ENCODE measurements around the gene MLLT3.

Gene MLLT3

GRCh38 chr9:20387062-20387461 is 235.2 kb downstream of the MLLT3 start:
- no peaks in the 10 kb centered on the region for H4K20me1 ChIP-seq
- H3K4me3 ChIP-seq = no peak overlapping the region
- no peak overlapping the region for H3K9ac ChIP-seq
- no peaks in the 10 kb centered on the region for H3K9me3 ChIP-seq (replicated peaks in 1 of 11)
- no peak for TF ChIP-seq Cebpa-rat (IDR thresholded peaks at IDR 0.05)
- no peaks in the 10 kb centered on the region for H3K4me1 ChIP-seq
- no peak overlapping the region for H3K4me2 ChIP-seq
- H3K27me3 ChIP-seq = no peaks in the 10 kb centered on the region
- no peak overlapping the region for H3K27ac ChIP-seq
- H3K36me3 ChIP-seq = no peaks in the 10 kb centered on the region

DNA sequence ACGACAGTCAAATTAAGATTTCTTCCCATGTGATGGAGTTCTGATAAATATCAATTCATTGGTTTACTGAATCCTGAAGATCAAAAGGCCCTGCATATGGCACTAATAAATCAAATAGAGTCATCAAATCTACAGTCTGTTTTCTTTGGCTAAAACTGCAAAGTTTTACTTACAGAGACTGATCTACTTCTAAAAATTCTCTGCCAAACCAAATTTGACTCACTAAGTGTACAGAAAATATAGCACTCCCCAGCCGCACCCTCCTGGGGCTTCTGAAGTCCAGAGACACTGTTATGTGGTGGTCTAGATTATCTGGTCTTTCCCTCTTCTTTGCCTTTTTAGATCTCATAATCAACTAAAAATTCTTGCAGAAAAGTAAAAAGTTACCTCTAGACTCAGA is 237.7 kb downstream of the MLLT3 start:
- peaks cover 0 to 6% (median 0%) of the 10 kb centered on the region in 11 experiments; a peak in 1 of 22 replicates for H3K27me3 ChIP-seq
- no peak overlapping the region for H3K27ac ChIP-seq
- TF ChIP-seq Cebpa-rat (IDR thresholded peaks at IDR 0.05) = no peak
- no peaks in the 10 kb centered on the region for H4K20me1 ChIP-seq
- no peak overlapping the region for H3K9ac ChIP-seq
- no peaks in the 10 kb centered on the region for H3K4me1 ChIP-seq
- H3K4me2 ChIP-seq = no peak overlapping the region
- H3K36me3 ChIP-seq = no peaks in the 10 kb centered on the region
- no peaks in the 10 kb centered on the region for H3K9me3 ChIP-seq (replicated peaks in 1 of 11)
- H3K4me3 ChIP-seq = no peak overlapping the region

- H3K4me1 ChIP-seq = no peaks in the 10 kb centered on the region
- no peak overlapping the region for H3K27ac ChIP-seq
- H3K36me3 ChIP-seq = no peaks in the 10 kb centered on the region
- H3K9ac ChIP-seq = no peak overlapping the region
- peaks cover 0 to 6% (median 0%) of the 10 kb centered on the region in 11 experiments; a peak in 1 of 22 replicates for H3K27me3 ChIP-seq
- H4K20me1 ChIP-seq = no peaks in the 10 kb centered on the region
- no peak overlapping the region for H3K4me3 ChIP-seq
- H3K9me3 ChIP-seq (replicated peaks in 1 of 11) = no peaks in the 10 kb centered on the region
- no peak for TF ChIP-seq Cebpa-rat (IDR thresholded peaks at IDR 0.05)
- no peak overlapping the region for H3K4me2 ChIP-seq
These were observed 239.7 kb downstream of the MLLT3 start for GRCh38 chr9:20382460-20383071.

DNA sequence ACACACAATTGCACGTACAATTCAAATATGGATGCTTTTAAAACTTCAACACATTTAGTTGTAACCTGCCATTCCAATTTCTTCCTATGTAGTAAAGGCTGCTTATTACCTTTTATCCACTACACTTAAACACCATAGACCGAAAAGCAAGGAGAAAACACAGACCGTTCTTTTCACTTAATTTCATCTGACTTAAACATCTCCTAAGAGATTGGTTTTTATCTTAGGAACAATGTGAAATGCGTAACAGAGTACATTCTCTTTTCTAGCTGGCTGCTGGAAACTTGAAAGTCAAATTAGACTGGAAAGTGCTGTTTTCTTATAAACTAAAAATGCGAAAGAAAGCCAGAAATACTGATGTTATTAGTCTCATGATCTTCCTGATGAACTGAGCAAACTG is 241.8 kb downstream of the MLLT3 start:
- H3K4me3 ChIP-seq = no peak overlapping the region
- no peak overlapping the region for H3K9ac ChIP-seq
- no peak overlapping the region for H3K27ac ChIP-seq
- no peaks in the 10 kb centered on the region for H3K9me3 ChIP-seq (replicated peaks in 1 of 11)
- no peak overlapping the region for H3K4me2 ChIP-seq
- TF ChIP-seq Cebpa-rat (IDR thresholded peaks at IDR 0.05) = no peak
- H4K20me1 ChIP-seq = no peaks in the 10 kb centered on the region
- no peaks in the 10 kb centered on the region for H3K36me3 ChIP-seq
- peaks cover 0 to 6% (median 0%) of the 10 kb centered on the region in 11 experiments; a peak in 1 of 22 replicates for H3K27me3 ChIP-seq
- H3K4me1 ChIP-seq = no peaks in the 10 kb centered on the region

DNA sequence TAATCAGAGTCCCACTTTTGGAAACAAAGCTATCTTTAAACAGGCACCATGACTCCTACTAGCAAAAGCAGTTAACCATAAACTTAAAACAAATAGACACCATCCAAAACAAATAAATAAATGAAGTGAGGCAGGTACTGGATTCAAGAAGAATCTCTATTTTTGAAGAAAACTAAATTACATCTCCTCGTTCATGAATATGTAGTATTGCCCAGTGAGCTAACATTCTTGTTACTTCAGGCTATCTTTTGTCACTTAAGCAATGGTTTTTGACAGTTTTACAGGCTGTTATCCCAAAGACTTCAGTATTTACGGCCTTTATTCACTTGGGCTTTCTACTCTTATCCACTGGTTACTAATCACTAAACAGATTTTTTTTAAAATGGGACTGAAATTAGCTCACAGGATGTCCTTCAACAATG is 242.5 kb downstream of the MLLT3 start:
- no peak overlapping the region for H3K4me3 ChIP-seq
- H3K9ac ChIP-seq = no peak overlapping the region
- H3K4me1 ChIP-seq = no peaks in the 10 kb centered on the region
- H4K20me1 ChIP-seq = no peaks in the 10 kb centered on the region
- no peak for TF ChIP-seq Cebpa-rat (IDR thresholded peaks at IDR 0.05)
- H3K9me3 ChIP-seq (replicated peaks in 1 of 11) = no peaks in the 10 kb centered on the region
- H3K36me3 ChIP-seq = no peaks in the 10 kb centered on the region
- H3K27ac ChIP-seq = no peak overlapping the region
- no peak overlapping the region for H3K4me2 ChIP-seq
- peaks cover 0 to 6% (median 0%) of the 10 kb centered on the region in 11 experiments; a peak in 1 of 22 replicates for H3K27me3 ChIP-seq

- H3K27me3 ChIP-seq = peaks cover 0 to 6% (median 0%) of the 10 kb centered on the region in 11 experiments; a peak in 1 of 22 replicates
These were observed 243.4 kb downstream of the MLLT3 start for GRCh38 chr9:20378851-20379250.

GRCh38 chr9:20377790-20378189 is 244.5 kb downstream of the MLLT3 start:
- H4K20me1 ChIP-seq = no peaks in the 10 kb centered on the region
- no peak overlapping the region for H3K27ac ChIP-seq
- no peak overlapping the region for H3K9ac ChIP-seq
- H3K27me3 ChIP-seq = peaks cover 0 to 6% (median 0%) of the 10 kb centered on the region in 11 experiments; a peak in 1 of 22 replicates
- no peak overlapping the region for H3K4me2 ChIP-seq
- no peak for TF ChIP-seq Cebpa-rat (IDR thresholded peaks at IDR 0.05)
- H3K4me1 ChIP-seq = no peaks in the 10 kb centered on the region
- H3K4me3 ChIP-seq = no peak overlapping the region
- H3K9me3 ChIP-seq (replicated peaks in 1 of 11) = no peaks in the 10 kb centered on the region
- no peaks in the 10 kb centered on the region for H3K36me3 ChIP-seq

More at GRCh38 chr9:20378851-20379250, 243.4 kb downstream of the MLLT3 start:
- Histone ChIP-seq H3K4me1 (no peaks in the 10 kb centered on the region), H3K4me3 (no peak overlapping the region), H3K36me3 (no peaks in the 10 kb centered on the region), H3K9me3 (replicated peaks in 1 of 11) (no peaks in the 10 kb centered on the region), H3K27ac (no peak overlapping the region), H3K4me2 (no peak overlapping the region), H4K20me1 (no peaks in the 10 kb centered on the region), H3K9ac (no peak overlapping the region)
- TF ChIP-seq Cebpa-rat (IDR thresholded peaks at IDR 0.05) = no peak

DNA sequence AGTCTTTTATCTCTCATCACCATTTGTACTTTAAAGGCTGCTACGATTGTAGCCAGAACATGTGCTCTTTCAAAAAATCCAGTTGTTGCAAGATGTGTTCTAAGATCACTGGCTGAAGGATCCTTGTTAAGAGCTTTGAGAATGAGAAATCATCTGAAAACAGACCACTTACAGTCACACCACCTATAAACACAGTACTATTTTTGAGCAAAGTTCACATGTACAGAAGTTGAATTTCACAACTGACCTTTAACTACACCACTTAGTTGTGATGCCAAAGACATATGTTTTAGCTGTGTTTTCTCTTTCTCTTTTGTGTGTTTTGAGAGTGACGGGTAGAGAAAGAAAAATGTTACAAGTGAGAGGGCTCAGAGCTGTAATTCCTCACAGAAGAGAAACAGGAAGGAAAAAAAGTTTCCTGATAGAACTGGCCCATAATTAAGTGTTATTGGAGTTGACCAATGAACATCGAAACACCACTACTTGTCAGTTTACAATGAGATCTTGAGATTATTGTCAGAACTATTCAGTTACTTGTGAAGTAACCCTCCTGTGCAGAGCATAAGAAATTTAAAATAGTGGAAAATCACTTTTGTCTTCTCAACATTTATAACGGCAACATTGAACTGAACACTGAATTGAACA is 245.4 kb downstream of the MLLT3 start:
- no peaks in the 10 kb centered on the region for H3K9me3 ChIP-seq (replicated peaks in 1 of 11)

DNA sequence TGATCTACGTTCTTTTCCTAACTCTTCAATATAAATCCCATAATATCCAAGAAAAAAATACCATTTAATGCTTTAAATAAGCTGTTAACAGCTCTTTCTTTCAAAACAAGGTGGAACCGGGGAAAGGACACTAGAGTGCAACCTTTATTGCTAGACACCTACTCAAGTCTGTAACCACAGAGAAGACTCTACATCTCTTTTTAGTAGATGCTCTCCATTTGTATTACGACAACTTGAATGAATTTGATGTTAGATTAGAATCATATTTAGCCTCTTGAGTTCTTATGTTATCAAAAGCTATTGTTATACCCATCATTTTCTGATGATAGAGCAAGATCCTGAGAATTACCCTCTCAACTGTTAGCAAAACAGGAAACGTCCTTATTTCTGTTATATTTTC is 246.3 kb downstream of the MLLT3 start:
- H3K27ac ChIP-seq = no peak overlapping the region
- H4K20me1 ChIP-seq = no peaks in the 10 kb centered on the region
- H3K9ac ChIP-seq = no peak overlapping the region
- H3K4me2 ChIP-seq = no peak overlapping the region
- H3K36me3 ChIP-seq = no peaks in the 10 kb centered on the region
- H3K4me3 ChIP-seq = no peak overlapping the region
- H3K4me1 ChIP-seq = no peaks in the 10 kb centered on the region
- H3K27me3 ChIP-seq = peaks cover 0 to 6% (median 0%) of the 10 kb centered on the region in 11 experiments; a peak in 1 of 22 replicates
- TF ChIP-seq Cebpa-rat (IDR thresholded peaks at IDR 0.05) = no peak
- no peaks in the 10 kb centered on the region for H3K9me3 ChIP-seq (replicated peaks in 1 of 11)

More for the DNA sequence above, 245.4 kb downstream of the MLLT3 start:
- no peak overlapping the region for H3K9ac ChIP-seq
- no peaks in the 10 kb centered on the region for H4K20me1 ChIP-seq
- peaks cover 0 to 6% (median 0%) of the 10 kb centered on the region in 11 experiments; a peak in 1 of 22 replicates for H3K27me3 ChIP-seq
- no peak for TF ChIP-seq Cebpa-rat (IDR thresholded peaks at IDR 0.05)
- no peaks in the 10 kb centered on the region for H3K4me1 ChIP-seq
- H3K4me2 ChIP-seq = no peak overlapping the region
- no peak overlapping the region for H3K4me3 ChIP-seq
- no peak overlapping the region for H3K27ac ChIP-seq
- no peaks in the 10 kb centered on the region for H3K36me3 ChIP-seq

DNA sequence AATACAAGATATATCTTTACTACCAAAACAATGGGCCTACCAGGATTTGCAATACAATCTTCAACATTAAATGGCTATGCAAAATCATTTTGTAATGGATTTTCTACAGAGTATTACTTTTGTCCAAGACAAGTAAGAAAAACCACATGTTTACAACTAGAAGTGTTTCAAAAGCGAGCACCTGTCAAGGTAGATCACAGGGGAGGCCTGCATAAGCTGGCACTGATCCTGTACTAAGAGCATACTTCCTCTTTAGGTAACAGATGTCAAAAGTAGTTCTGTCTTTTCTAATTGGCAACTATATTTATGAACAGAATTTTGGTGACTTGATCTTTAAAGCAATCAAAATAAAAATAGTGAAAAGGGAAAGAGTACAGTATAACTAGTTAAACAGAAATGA is 249.0 kb downstream of the MLLT3 start:
- H3K4me1 ChIP-seq = no peaks in the 10 kb centered on the region
- no peak overlapping the region for H3K4me2 ChIP-seq
- H3K9ac ChIP-seq = no peak overlapping the region
- TF ChIP-seq Cebpa-rat (IDR thresholded peaks at IDR 0.05) = no peak
- no peaks in the 10 kb centered on the region for H3K27me3 ChIP-seq
- H3K4me3 ChIP-seq = no peak overlapping the region
- no peaks in the 10 kb centered on the region for H4K20me1 ChIP-seq
- H3K27ac ChIP-seq = no peak overlapping the region
- H3K36me3 ChIP-seq = no peaks in the 10 kb centered on the region
- no peaks in the 10 kb centered on the region for H3K9me3 ChIP-seq (replicated peaks in 1 of 11)

Measured in BLaER1 treated with 17β-estradiol and CSF1 and Interleukin-3, amounts not matched to agents 10 nM and 100 nM (cell line).